ENCODE data around the gene ABCA3. TPM values are rescaled to one million over a fixed set of nuclear protein-coding genes. Genes with fewer than 3 reads are reported as not detected.
A peak's percentile ranks its signal among the peaks of the same experiment; 100 is the strongest.

The ABCA3 gene
- total and polyA plus RNA-seq, 3 experiments from 2014 or later = 4.1 to 7.9 (median 7.0) TPM

DNA sequence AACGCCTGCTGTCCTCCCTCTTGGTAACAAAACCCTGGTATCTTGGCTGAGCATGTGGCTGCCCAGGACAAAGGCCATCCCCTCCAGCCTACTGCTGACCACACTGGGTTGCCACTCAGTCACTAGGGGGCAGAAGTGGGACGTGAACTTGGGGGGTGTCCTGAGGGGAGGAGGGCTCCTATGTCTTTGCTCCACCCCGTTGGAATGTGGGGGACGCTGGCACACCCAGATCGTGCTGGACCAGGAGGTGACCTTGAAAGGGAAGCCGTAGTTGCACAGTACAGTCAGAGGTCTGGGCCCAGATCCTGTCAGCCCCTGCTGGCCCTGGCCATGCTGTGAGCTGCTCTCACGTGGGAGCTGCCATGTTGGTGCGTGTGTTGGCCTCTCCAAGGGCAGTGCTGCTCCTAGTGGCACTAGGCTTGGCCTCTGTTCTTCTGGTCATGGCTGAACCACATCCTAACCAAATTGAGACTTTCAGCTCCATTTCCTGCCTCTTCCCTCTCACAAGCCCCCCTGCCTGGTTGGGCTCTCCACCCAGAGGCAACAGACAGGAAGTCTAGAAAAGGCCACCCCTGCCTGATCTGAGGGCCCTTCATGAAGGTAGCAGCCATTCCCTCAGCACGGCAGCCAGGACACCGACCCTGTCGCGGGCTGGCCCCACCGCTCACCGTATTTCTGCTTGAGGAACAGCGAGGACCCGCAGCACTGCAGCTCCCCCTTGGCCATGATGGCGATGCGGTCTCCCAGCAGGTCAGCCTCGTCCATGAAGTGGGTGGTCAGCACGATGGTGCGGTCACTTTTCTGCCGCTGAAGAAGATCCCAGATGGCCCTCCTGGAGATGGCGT is 43.6 kb downstream of the ABCA3 start:
- Mint-ChIP-seq H3K9me3 (no peaks in the 10 kb centered on the region), H3K36me3 (peaks cover 0 to 17% (median 0%) of the 10 kb centered on the region in 3 donors), H3K4me3 (no peak overlapping the region), H3K27ac (peak overlapping the region in 1 of 8 donors; percentile 63), H3K27me3 (peaks cover 0 to 1% of the 10 kb centered on the region in 2 donors), H3K4me1 (no peaks in the 10 kb centered on the region)
- no peak overlapping the region for H3K4me3 ChIP-seq (ENCODE audit: low read length)
- no peaks in the 10 kb centered on the region for H3K36me3 ChIP-seq (ENCODE audit: insufficient read depth, low read length)
- ChIA-PET POLR2A (no interaction called here), CTCF (no interaction called here)
- H3K27ac ChIP-seq (ENCODE audit: low read depth, low read length) = no peak overlapping the region
- no peaks in the 10 kb centered on the region for H3K27me3 ChIP-seq (ENCODE audit: insufficient read depth, low read length, poor library complexity, severe bottlenecking)
- H3K4me1 ChIP-seq (ENCODE audit: insufficient read depth, low read length) = no peaks in the 10 kb centered on the region
- H3K9me3 ChIP-seq (ENCODE audit: low read length) = no peaks in the 10 kb centered on the region
- no peak for DNase-seq

DNA sequence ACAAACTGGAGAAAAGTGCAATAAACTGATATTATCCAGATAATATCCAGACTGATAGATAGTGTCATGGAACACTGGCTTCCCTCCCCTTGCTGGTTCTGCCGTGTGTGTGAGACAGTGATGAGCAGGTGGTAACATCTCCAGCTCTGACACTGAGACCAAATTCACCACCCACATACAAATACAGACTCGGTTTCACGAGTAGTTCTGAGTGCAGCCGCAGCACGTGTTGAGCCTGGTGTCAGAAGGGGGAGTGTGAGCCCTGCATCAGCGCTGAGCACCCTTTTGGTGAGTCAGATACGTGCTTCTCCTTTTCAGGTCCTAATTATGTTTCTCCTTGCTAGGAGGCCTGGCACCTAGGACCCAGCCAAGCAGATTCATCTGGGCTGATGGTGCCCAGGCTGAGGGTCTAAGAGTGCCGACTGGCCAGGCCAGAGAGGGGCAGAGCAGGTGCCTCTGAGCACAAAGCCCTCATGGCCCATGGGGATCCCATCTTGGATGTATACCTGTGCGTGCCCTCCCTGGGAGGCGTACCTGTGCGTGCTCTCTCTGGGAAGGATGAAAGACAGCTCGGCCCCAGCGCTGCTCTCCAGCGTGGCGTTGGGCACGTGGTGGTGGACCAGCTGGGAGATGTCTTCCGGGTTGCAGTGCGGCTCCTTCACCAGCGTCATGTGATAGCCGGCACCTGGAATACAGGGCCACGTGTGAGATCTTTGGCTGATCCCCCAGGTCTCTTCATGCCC is 45.3 kb downstream of the ABCA3 start:
- Mint-ChIP-seq H3K36me3 (peaks cover 0 to 25% (median 0%) of the 10 kb centered on the region in 3 donors), H3K4me1 (no peaks in the 10 kb centered on the region), H3K4me3 (no peak overlapping the region)

DNA sequence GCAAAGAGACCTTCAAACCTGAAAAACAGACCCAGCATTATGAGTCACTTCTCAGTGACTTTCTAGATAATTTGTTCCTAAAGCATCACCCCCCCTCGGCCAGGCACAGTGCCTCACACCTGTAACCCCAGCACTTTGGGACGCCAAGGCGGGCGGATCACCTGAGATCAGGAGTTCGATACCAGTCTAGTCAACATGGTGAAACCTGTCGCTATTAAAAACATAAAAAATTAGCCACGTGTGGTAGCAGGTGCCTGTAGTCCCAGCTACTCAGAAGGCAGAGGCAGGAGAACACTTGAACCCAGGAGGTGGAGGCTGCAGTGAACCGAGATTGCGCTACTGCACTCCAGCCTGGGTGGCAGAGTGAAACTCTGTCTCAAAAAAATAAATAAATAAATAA is 48.3 kb downstream of the ABCA3 start:
- Histone ChIP-seq H3K27ac (ENCODE audit: low read depth, low read length) (no peak overlapping the region), H3K27me3 (ENCODE audit: insufficient read depth, low read length, poor library complexity, severe bottlenecking) (no peaks in the 10 kb centered on the region), H3K36me3 (ENCODE audit: insufficient read depth, low read length) (no peaks in the 10 kb centered on the region), H3K4me1 (ENCODE audit: insufficient read depth, low read length) (no peaks in the 10 kb centered on the region), H3K4me3 (ENCODE audit: low read length) (no peak overlapping the region), H3K9me3 (ENCODE audit: low read length) (no peaks in the 10 kb centered on the region)
- ChIA-PET POLR2A (no interaction called here), CTCF (no interaction called here)
- peaks cover 0 to 29% (median 0%) of the 10 kb centered on the region in 3 donors for H3K36me3 Mint-ChIP-seq
- DNase-seq = no peak
- H3K27ac Mint-ChIP-seq = no peak overlapping the region
- peaks cover 0 to 1% of the 10 kb centered on the region in 2 donors for H3K27me3 Mint-ChIP-seq
- no peaks in the 10 kb centered on the region for H3K4me1 Mint-ChIP-seq
- H3K9me3 Mint-ChIP-seq = no peaks in the 10 kb centered on the region
- H3K4me3 Mint-ChIP-seq = no peak overlapping the region

More for the DNA sequence above, 45.3 kb downstream of the ABCA3 start:
- H3K4me1 ChIP-seq (ENCODE audit: insufficient read depth, low read length) = no peaks in the 10 kb centered on the region
- Mint-ChIP-seq H3K9me3 (no peaks in the 10 kb centered on the region), H3K27ac (no peak overlapping the region), H3K27me3 (peaks cover 0 to 1% of the 10 kb centered on the region in 2 donors)
- POLR2A ChIA-PET = no interaction called here
- H3K27ac ChIP-seq (ENCODE audit: low read depth, low read length) = no peak overlapping the region
- no peak for DNase-seq
- H3K27me3 ChIP-seq (ENCODE audit: insufficient read depth, low read length, poor library complexity, severe bottlenecking) = no peaks in the 10 kb centered on the region
- no peaks in the 10 kb centered on the region for H3K9me3 ChIP-seq (ENCODE audit: low read length)
- CTCF ChIA-PET = no interaction called here
- H3K36me3 ChIP-seq (ENCODE audit: insufficient read depth, low read length) = no peaks in the 10 kb centered on the region
- no peak overlapping the region for H3K4me3 ChIP-seq (ENCODE audit: low read length)

DNA sequence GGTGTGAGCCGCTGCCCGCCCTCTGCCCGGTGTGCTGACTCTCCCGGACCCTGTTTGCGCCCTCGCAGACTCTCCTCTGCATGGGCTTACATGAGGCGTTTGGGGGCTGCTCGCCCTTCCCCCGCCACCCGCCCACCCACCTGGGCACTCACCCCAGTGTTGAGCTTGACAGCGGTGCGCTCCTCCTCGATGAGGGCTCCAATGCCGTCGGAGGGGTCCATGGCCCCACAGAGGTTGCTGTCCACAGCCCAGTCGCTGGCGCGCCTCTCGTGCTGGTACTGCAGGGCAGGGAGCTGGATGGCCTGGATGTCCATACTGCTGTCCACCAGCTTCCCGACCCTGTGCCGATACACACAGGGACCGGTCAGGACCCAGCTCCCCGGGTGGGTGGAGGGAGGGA is 51.2 kb downstream of the ABCA3 start:
- POLR2A ChIA-PET = no interaction called here
- no peak overlapping the region for H3K27ac Mint-ChIP-seq

DNA sequence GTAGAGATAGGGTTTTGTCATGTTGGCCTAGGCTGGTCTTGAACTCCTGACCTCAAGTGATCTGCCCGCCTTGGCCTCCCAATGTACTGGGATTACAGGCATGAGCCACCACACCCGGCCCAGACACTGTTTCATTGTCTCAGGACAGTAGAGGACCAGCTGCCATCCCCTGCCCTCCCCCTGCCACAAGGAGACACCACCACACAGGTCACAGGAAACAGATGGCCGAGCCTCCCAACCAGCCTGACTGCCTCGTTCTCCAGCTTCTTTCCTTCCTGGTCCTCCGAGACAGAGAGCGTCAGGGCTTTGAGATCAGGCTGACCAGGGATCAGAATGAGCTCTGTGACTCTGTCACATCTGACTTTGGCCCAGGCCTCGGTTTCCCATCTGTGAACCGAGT is 51.8 kb downstream of the ABCA3 start:
- Mint-ChIP-seq H3K9me3 (no peaks in the 10 kb centered on the region), H3K36me3 (peaks cover under 1 to 22% (median 1%) of the 10 kb centered on the region in 3 donors), H3K4me3 (no peak overlapping the region), H3K27ac (peak overlapping the region in 1 of 8 donors; percentile 24), H3K4me1 (no peaks in the 10 kb centered on the region), H3K27me3 (no peaks in the 10 kb centered on the region)
- ChIA-PET POLR2A (no interaction called here), CTCF (no interaction called here)
- DNase-seq = no peak
- H3K9me3 ChIP-seq (ENCODE audit: low read length) = no peaks in the 10 kb centered on the region
- no peaks in the 10 kb centered on the region for H3K36me3 ChIP-seq (ENCODE audit: insufficient read depth, low read length)
- no peaks in the 10 kb centered on the region for H3K4me1 ChIP-seq (ENCODE audit: insufficient read depth, low read length)
- H3K27me3 ChIP-seq (ENCODE audit: insufficient read depth, low read length, poor library complexity, severe bottlenecking) = no peaks in the 10 kb centered on the region
- H3K27ac ChIP-seq (ENCODE audit: low read depth, low read length) = no peak overlapping the region
- no peak overlapping the region for H3K4me3 ChIP-seq (ENCODE audit: low read length)

More for the DNA sequence above, 51.2 kb downstream of the ABCA3 start:
- Histone ChIP-seq H3K27ac (ENCODE audit: low read depth, low read length) (no peak overlapping the region), H3K4me1 (ENCODE audit: insufficient read depth, low read length) (no peaks in the 10 kb centered on the region), H3K36me3 (ENCODE audit: insufficient read depth, low read length) (no peaks in the 10 kb centered on the region), H3K4me3 (ENCODE audit: low read length) (no peak overlapping the region), H3K27me3 (ENCODE audit: insufficient read depth, low read length, poor library complexity, severe bottlenecking) (no peaks in the 10 kb centered on the region), H3K9me3 (ENCODE audit: low read length) (no peaks in the 10 kb centered on the region)
- CTCF ChIA-PET = no interaction called here
- DNase-seq = no peak
- H3K9me3 Mint-ChIP-seq = no peaks in the 10 kb centered on the region
- no peak overlapping the region for H3K4me3 Mint-ChIP-seq
- no peaks in the 10 kb centered on the region for H3K4me1 Mint-ChIP-seq
- peaks cover 0 to 1% of the 10 kb centered on the region in 2 donors for H3K27me3 Mint-ChIP-seq
- peaks cover 0 to 20% (median 0%) of the 10 kb centered on the region in 3 donors for H3K36me3 Mint-ChIP-seq

DNA sequence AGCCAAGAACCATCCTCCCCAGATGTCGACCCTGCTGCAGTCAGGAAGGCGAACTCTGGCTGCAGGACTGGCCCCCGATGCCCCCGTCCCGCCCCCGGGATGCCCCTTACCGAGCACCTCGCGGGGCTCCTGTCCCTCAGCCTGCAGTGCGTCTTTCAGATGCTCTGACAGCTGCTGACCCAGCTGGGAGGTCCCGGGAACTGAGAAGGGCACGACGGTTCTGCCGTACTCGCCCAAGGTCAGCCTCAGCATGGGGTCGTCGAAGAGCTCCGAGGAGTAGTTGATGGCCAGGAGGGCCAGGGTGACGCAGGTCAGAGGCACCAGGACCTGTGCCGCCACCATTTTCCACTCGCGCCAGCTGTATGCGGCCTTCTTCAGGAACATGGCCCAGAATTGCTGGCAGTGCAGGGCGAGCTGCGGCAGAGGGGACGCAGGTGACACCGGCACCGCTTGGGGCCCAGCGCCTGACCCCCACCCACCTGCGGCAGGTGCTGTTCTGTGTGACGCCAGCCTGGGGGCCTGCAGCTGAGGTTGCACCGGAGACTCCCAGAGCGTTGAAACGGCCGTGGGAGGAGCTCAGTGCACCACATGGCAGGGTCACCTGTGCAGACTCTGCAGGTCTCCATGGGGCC is 52.5 kb downstream of the ABCA3 start:
- Histone ChIP-seq H3K36me3 (ENCODE audit: insufficient read depth, low read length) (no peaks in the 10 kb centered on the region), H3K27me3 (ENCODE audit: insufficient read depth, low read length, poor library complexity, severe bottlenecking) (no peaks in the 10 kb centered on the region), H3K9me3 (ENCODE audit: low read length) (no peaks in the 10 kb centered on the region), H3K4me3 (ENCODE audit: low read length) (no peak overlapping the region), H3K27ac (ENCODE audit: low read depth, low read length) (no peak overlapping the region), H3K4me1 (ENCODE audit: insufficient read depth, low read length) (no peaks in the 10 kb centered on the region)
- POLR2A ChIA-PET = no interaction called here
- no peak for DNase-seq
- Mint-ChIP-seq H3K36me3 (peaks cover 3 to 22% (median 4%) of the 10 kb centered on the region in 3 donors), H3K27me3 (peaks cover 0 to 2% of the 10 kb centered on the region in 2 donors), H3K9me3 (no peaks in the 10 kb centered on the region), H3K4me1 (no peaks in the 10 kb centered on the region), H3K4me3 (no peak overlapping the region), H3K27ac (no peak overlapping the region)
- CTCF ChIA-PET = no interaction called here

DNA sequence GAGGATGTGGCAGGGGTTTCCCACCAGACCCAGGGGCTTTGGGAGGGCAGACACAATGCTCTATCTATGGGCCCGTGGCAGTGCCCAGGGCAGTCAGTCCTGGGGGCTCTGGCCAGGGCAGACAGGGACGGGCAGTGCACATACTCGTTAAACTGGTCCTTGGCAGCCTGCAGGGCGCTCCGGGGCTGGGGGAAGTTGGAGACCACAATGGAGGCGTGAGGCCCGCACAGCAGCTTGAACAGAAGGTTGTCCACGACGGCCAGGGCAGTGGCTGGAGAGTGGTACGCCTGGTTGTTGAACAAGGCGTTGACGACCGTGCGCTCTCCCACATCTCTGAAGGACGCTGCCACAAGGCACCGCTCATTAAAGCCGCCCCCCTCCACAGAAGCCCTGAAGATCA is 54.0 kb downstream of the ABCA3 start:
- POLR2A ChIA-PET = no interaction called here
- CTCF ChIA-PET = no interaction called here
- no peak overlapping the region for H3K27ac ChIP-seq (ENCODE audit: low read depth, low read length)
- H3K4me1 ChIP-seq (ENCODE audit: insufficient read depth, low read length) = no peaks in the 10 kb centered on the region
- Mint-ChIP-seq H3K4me1 (no peaks in the 10 kb centered on the region), H3K4me3 (no peak overlapping the region), H3K36me3 (peaks cover 3 to 16% (median 4%) of the 10 kb centered on the region in 3 donors), H3K27ac (no peak overlapping the region), H3K9me3 (no peaks in the 10 kb centered on the region), H3K27me3 (peaks cover 0 to 2% of the 10 kb centered on the region in 2 donors)
- H3K27me3 ChIP-seq (ENCODE audit: insufficient read depth, low read length, poor library complexity, severe bottlenecking) = no peaks in the 10 kb centered on the region
- H3K36me3 ChIP-seq (ENCODE audit: insufficient read depth, low read length) = no peaks in the 10 kb centered on the region
- no peak for DNase-seq
- no peak overlapping the region for H3K4me3 ChIP-seq (ENCODE audit: low read length)
- no peaks in the 10 kb centered on the region for H3K9me3 ChIP-seq (ENCODE audit: low read length)

DNA sequence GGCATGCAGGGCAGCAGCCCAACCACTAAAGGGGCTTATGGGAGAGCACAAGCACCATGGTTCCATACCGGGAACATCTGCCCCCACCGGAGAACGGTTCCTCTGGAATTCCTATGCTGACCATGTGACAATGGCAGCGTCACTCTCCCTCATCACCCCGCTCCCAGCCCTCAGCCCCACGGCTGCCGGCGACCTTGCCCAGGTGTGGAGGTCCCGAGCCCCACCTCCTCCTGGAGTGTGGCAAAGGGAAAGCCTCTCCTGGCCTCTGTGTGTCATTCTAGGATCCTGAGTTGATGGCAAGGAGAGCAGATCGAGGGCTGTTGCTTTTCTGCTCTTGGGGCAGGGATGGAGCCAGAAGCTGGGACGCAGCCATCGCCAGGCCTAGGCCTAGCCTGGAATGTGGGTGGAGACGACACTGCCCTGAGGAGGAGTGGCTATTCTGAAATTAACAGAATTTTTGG is 54.8 kb downstream of the ABCA3 start:
- peaks cover 3 to 12% (median 4%) of the 10 kb centered on the region in 3 donors for H3K36me3 Mint-ChIP-seq
- no peak overlapping the region for H3K4me3 ChIP-seq (ENCODE audit: low read length)
- POLR2A ChIA-PET = no interaction called here
- no peaks in the 10 kb centered on the region for H3K36me3 ChIP-seq (ENCODE audit: insufficient read depth, low read length)
- no peaks in the 10 kb centered on the region for H3K4me1 ChIP-seq (ENCODE audit: insufficient read depth, low read length)
- no peak overlapping the region for H3K27ac ChIP-seq (ENCODE audit: low read depth, low read length)
- H3K9me3 ChIP-seq (ENCODE audit: low read length) = no peaks in the 10 kb centered on the region
- no peak overlapping the region for H3K4me3 Mint-ChIP-seq
- no peaks in the 10 kb centered on the region for H3K4me1 Mint-ChIP-seq
- H3K9me3 Mint-ChIP-seq = no peaks in the 10 kb centered on the region
- no peaks in the 10 kb centered on the region for H3K27me3 ChIP-seq (ENCODE audit: insufficient read depth, low read length, poor library complexity, severe bottlenecking)
- H3K27ac Mint-ChIP-seq = no peak overlapping the region
- DNase-seq = no peak
- H3K27me3 Mint-ChIP-seq = peaks cover 0 to 2% of the 10 kb centered on the region in 2 donors
- CTCF ChIA-PET = no interaction called here
